ENCODE data around the gene CCDC134. TPM values are rescaled to one million over a fixed set of nuclear protein-coding genes. Genes with fewer than 3 reads are reported as not detected.

The CCDC134 gene
- total and polyA plus RNA-seq, 2 donors (not counting 3 experiments of a cell fraction or from before 2014, with no cell fraction given): 4.5 to 8.4 TPM

DNA sequence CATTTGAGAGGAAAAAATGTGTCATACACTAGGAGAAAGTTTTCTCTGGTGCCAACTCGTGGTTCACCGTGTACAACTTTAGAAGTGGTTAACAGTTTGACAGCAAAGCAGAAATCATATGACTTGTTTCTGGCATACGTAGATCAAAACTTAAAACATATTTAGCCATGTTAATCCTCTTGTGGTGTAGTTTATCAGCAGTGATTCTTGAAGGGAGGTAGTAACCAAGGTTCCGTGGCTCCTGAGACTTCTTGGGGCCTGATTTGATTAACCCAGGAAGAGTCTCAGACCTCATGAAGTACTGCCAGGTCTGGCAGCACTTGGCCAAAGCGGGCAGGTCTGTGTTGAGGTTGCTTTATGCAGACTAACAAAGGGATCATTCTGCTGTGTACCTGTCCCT is 72.9 kb downstream of the CCDC134 start:
- no peaks in the 10 kb centered on the region for H3K9me1 ChIP-seq (replicated peaks; ENCODE audit: control insufficient read depth, extremely low read depth, insufficient read depth, low read length)
- H2AFZ ChIP-seq (ENCODE audit: low read depth, low read length): no peak overlapping the region
- peaks cover 1% of the 10 kb centered on the region for H4K20me1 ChIP-seq (replicated peaks; ENCODE audit: control insufficient read depth, extremely low read depth, insufficient read depth, low read length)
- BruUV-seq (replicated peaks): no TSS peak
- no peak overlapping the region for H3K9ac ChIP-seq (replicated peaks; ENCODE audit: extremely low read depth, insufficient read depth, low read length)
- no peaks in the 10 kb centered on the region for H3K9me3 ChIP-seq (replicated peaks; ENCODE audit: control insufficient read depth, insufficient read depth, low read length)
- ChIA-PET POLR2A (no interaction called here), CTCF (interaction anchor here (1.5 to 1.7 kb wide), 2 partner anchors 127 to 176 kb away, joined by 5 to 8 read pairs; no protein-coding TSS in a partner anchor)
- H3K27me3 ChIP-seq (ENCODE audit: control insufficient read depth in 2 of 2, insufficient read depth in 2 of 2, low read length in 2 of 2): no peaks in the 10 kb centered on the region
- DNase-seq (ENCODE audit: low read depth, low spot score) (no peak), FAIRE-seq (no peak)
- H3K4me1 ChIP-seq (ENCODE audit: control insufficient read depth, extremely low read depth, insufficient read depth, low read length): no peaks in the 10 kb centered on the region
- no peak overlapping the region for H3K4me2 ChIP-seq (ENCODE audit: insufficient read depth, low read length)
- intact Hi-C loops (cut with micrococcal nuclease) (no loop called here), dilution Hi-C loops (cut with MboI; ENCODE audit: extremely low pct_ligation_motif_present, low sequenced_read_pairs) (no loop called here)
- peaks cover 38 to 41% of the 10 kb centered on the region in 2 experiments for H3K36me3 ChIP-seq (ENCODE audit: control insufficient read depth in 2 of 2, extremely low read depth in 1 of 2, insufficient read depth in 2 of 2, low read length in 2 of 2)
- peaks cover 2% of the 10 kb centered on the region for H3K79me2 ChIP-seq (ENCODE audit: control insufficient read depth, insufficient read depth, low read length)
- no peak overlapping the region for H3K27ac ChIP-seq (ENCODE audit: insufficient read depth, low read depth, low read length)
- no peak overlapping the region for H3K4me3 ChIP-seq (replicated peaks in 1 of 3; ENCODE audit: insufficient read depth in 1 of 3, low read depth in 1 of 3, low read length in 3 of 3)
- no peak for TF ChIP-seq FOS (IDR thresholded peaks at IDR 0.05; ENCODE audit: borderline replicate concordance, insufficient read depth, low read length)
- TF ChIP-seq, protein P1, sequence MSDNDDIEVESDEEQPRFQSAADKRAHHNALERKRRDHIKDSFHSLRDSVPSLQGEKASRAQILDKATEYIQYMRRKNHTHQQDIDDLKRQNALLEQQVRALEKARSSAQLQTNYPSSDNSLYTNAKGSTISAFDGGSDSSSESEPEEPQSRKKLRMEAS (IDR thresholded peaks at IDR 0.05; ENCODE audit: insufficient read depth, insufficient read length): no peak
- TF ChIP-seq POLR2AphosphoS5 (IDR thresholded peaks at IDR 0.05; ENCODE audit: insufficient read depth, low read depth, low read length): no peak
- no peak for TF ChIP-seq MYC (IDR thresholded peaks at IDR 0.05; ENCODE audit: low read depth, low read length)
- no peak for TF ChIP-seq EZH2 (IDR thresholded peaks at IDR 0.05; ENCODE audit: borderline replicate concordance, low read depth, low read length, severe bottlenecking)
- TF ChIP-seq POLR2A (IDR thresholded peaks at IDR 0.05; ENCODE audit: low read depth, low read length): no peak
- no peak for TF ChIP-seq JUN (IDR thresholded peaks at IDR 0.05; ENCODE audit: borderline replicate concordance, insufficient read depth, insufficient read length, low read depth)
- no peak for TF ChIP-seq GATA2 (IDR thresholded peaks at IDR 0.05; ENCODE audit: insufficient read depth, insufficient read length, low read depth, low read length)
- TF ChIP-seq, protein P2, sequence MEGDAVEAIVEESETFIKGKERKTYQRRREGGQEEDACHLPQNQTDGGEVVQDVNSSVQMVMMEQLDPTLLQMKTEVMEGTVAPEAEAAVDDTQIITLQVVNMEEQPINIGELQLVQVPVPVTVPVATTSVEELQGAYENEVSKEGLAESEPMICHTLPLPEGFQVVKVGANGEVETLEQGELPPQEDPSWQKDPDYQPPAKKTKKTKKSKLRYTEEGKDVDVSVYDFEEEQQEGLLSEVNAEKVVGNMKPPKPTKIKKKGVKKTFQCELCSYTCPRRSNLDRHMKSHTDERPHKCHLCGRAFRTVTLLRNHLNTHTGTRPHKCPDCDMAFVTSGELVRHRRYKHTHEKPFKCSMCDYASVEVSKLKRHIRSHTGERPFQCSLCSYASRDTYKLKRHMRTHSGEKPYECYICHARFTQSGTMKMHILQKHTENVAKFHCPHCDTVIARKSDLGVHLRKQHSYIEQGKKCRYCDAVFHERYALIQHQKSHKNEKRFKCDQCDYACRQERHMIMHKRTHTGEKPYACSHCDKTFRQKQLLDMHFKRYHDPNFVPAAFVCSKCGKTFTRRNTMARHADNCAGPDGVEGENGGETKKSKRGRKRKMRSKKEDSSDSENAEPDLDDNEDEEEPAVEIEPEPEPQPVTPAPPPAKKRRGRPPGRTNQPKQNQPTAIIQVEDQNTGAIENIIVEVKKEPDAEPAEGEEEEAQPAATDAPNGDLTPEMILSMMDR (IDR thresholded peaks at IDR 0.05; ENCODE audit: extremely low read depth in 1 of 2, insufficient read depth in 1 of 2, low read depth in 1 of 2, low read length in 2 of 2): no peak
